RWPE2 (cell line): ENCODE measurements around the gene KY.

Source experiments
- ATAC-seq: fragments of 200-7000 bp; cut with Tn5 transposase; 3 replicates; pipeline ENCODE4 v1.9.1; 2021; ENCODE audit warnings: low read depth
- DNase-seq: peaks from one replicate; pipeline ENCODE4 v3.0.0-alpha.2; 2020; ENCODE audit warnings: low spot score
- H3K27ac ChIP-seq: fragments of 450-650 bp; 2 replicates; pipeline ENCODE4 v1.5.1; 2017; ENCODE audit warnings: mild to moderate bottlenecking; ENCODE audit not compliant: poor library complexity, severe bottlenecking
- H3K27me3 ChIP-seq: fragments of 250-450 bp; sonication (Bioruptor Pico); 2 replicates; pipeline ENCODE4 v1.5.1; 2021; ENCODE audit warnings: mild to moderate bottlenecking, moderate library complexity; ENCODE audit not compliant: insufficient read depth, poor library complexity, severe bottlenecking
- H3K36me3 ChIP-seq: fragments of 250-450 bp; sonication (Bioruptor Pico); 2 replicates; pipeline ENCODE4 v1.5.1; 2020; ENCODE audit warnings: low read depth, mild to moderate bottlenecking, moderate library complexity
- H3K4me1 ChIP-seq: fragments of 250-450 bp; sonication (Bioruptor Pico); 2 replicates; pipeline ENCODE4 v1.5.1; 2021; ENCODE audit warnings: mild to moderate bottlenecking, moderate library complexity; ENCODE audit not compliant: insufficient read depth, poor library complexity, severe bottlenecking
- H3K4me3 ChIP-seq: fragments of 250-450 bp; sonication (Bioruptor Pico); 2 replicates; pipeline ENCODE4 v1.5.1; 2021; ENCODE audit warnings: mild to moderate bottlenecking, moderate library complexity; ENCODE audit not compliant: severe bottlenecking
- H3K9me3 ChIP-seq: fragments of 250-450 bp; sonication (Bioruptor Pico); 2 replicates; pipeline ENCODE4 v1.5.1; 2021; ENCODE audit warnings: mild to moderate bottlenecking, moderate library complexity; ENCODE audit not compliant: severe bottlenecking
- TF ChIP-seq, protein P1 (sequence below): fragments of 450-650 bp; IDR thresholded peaks from one replicate; pipeline ENCODE4 v1.5.1; 2017; ENCODE audit warnings: mild to moderate bottlenecking, moderate library complexity; ENCODE audit not compliant: poor library complexity, severe bottlenecking

The KY gene

GRCh38 chr3:134605556-134605955, 45.3 kb downstream of the KY start:
- Histone ChIP-seq H3K27me3 (no peaks in the 10 kb centered on the region), H3K4me1 (no peaks in the 10 kb centered on the region), H3K27ac (no peak overlapping the region), H3K36me3 (no peaks in the 10 kb centered on the region), H3K4me3 (no peak overlapping the region), H3K9me3 (no peaks in the 10 kb centered on the region)
- DNase-seq (no peak), ATAC-seq (no peak)
- TF ChIP-seq, protein P1, sequence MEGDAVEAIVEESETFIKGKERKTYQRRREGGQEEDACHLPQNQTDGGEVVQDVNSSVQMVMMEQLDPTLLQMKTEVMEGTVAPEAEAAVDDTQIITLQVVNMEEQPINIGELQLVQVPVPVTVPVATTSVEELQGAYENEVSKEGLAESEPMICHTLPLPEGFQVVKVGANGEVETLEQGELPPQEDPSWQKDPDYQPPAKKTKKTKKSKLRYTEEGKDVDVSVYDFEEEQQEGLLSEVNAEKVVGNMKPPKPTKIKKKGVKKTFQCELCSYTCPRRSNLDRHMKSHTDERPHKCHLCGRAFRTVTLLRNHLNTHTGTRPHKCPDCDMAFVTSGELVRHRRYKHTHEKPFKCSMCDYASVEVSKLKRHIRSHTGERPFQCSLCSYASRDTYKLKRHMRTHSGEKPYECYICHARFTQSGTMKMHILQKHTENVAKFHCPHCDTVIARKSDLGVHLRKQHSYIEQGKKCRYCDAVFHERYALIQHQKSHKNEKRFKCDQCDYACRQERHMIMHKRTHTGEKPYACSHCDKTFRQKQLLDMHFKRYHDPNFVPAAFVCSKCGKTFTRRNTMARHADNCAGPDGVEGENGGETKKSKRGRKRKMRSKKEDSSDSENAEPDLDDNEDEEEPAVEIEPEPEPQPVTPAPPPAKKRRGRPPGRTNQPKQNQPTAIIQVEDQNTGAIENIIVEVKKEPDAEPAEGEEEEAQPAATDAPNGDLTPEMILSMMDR = no peak

GRCh38 chr3:134603956-134604355, 46.9 kb downstream of the KY start:
- TF ChIP-seq, protein P1 = no peak
- Histone ChIP-seq H3K9me3 (no peaks in the 10 kb centered on the region), H3K36me3 (no peaks in the 10 kb centered on the region), H3K4me3 (no peak overlapping the region), H3K27ac (no peak overlapping the region), H3K4me1 (no peaks in the 10 kb centered on the region), H3K27me3 (no peaks in the 10 kb centered on the region)
- DNase-seq (no peak), ATAC-seq (no peak)

DNA sequence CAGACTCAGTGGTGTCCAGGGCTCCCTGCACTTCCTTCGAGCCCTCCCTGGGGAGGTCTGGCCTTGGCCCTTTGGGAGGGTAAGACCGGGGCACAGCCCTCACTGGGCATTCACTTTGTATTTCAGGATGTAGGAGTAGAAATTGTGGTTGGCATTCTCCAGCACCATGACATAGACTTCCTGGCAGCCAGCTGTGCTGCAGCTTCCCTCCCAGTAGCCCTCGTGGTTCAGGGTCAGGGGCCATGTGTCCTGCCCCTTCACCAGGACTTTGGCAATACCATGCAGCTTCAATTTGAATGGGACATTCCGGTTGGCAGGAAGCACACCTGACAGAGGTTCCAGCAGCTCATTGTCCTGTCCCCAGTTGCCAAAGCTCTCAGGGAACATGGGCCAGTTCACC, 47.3 kb downstream of the KY start:
- Histone ChIP-seq H3K9me3 (no peaks in the 10 kb centered on the region), H3K27me3 (no peaks in the 10 kb centered on the region), H3K27ac (no peak overlapping the region), H3K4me3 (no peak overlapping the region), H3K4me1 (no peaks in the 10 kb centered on the region), H3K36me3 (no peaks in the 10 kb centered on the region)
- no peak for DNase-seq
- TF ChIP-seq, protein P1 = no peak
- no peak for ATAC-seq

DNA sequence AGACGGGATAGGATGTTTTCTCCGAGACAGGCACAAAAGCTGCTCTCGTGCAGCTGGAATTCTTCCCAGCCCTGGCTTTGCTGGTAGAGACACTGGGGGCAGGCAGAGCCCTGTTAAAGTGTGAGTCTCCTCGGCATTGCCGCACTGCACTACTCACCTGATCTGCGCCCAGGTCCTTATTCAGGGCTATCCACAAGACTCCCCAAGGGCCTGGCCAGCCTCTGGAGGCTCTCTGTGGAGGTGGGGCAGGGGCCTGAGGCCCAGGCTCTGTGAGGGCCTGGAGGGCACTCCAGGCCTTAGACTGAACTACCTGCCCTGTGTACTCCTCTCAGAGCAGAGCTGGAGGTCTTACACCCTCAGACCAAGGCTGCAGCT, 48.4 kb downstream of the KY start:
- H3K36me3 ChIP-seq = no peaks in the 10 kb centered on the region
- ATAC-seq (no peak), DNase-seq (no peak)
- TF ChIP-seq, protein P1 = no peak
- no peaks in the 10 kb centered on the region for H3K9me3 ChIP-seq
- no peak overlapping the region for H3K4me3 ChIP-seq
- H3K4me1 ChIP-seq = peaks cover 7% of the 10 kb centered on the region
- no peak overlapping the region for H3K27ac ChIP-seq
- H3K27me3 ChIP-seq = no peaks in the 10 kb centered on the region

DNA sequence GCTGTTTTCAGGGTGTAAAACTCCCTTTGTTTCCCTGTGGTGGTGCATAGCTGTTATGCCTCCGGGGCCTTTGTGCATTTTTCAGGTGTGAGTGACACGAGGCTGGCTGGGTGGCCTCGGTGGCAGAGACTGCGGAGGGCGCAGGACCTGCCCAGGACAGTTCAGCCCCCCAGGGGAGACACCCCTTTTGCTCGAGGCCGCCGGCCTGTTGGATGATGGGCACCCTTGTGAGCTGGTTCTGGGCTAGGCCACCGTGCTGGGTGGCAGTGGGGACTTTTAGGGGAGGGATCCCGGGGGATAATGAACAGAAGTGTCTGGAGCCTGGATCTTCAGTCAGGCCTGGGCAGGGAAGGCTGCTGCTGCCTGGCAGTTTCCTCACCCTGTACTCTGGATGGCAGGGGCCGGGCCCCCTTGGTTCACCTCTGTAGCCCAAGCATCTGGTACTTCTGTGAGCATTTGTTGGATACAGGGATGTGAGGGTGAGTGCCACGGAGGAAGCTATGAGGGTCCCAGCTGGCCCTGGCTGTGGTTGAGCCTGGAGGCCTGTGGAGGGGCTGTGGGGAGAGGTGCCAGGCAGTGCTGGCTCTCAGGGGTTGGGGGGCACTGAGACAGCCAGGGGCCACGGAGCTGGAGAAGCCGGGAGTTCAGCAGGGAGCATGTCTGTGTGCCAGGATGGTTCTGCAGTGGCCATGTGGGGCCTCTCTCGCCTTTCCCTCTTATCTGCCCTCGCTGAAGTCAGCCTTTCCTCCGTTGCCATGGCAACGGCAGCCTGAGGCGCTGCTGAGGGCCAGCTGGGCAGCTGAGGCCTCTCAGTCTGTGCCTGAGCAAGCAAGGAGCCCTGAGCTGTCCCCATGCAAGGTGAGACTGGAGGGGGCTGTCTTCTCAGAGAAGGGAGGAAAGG, 49.0 kb downstream of the KY start:
- TF ChIP-seq, protein P1 = no peak
- H3K27ac ChIP-seq = no peak overlapping the region
- no peaks in the 10 kb centered on the region for H3K9me3 ChIP-seq
- H3K27me3 ChIP-seq = no peaks in the 10 kb centered on the region
- ATAC-seq (no peak), DNase-seq (no peak)
- H3K4me1 ChIP-seq = peaks cover 12% of the 10 kb centered on the region
- no peaks in the 10 kb centered on the region for H3K36me3 ChIP-seq
- H3K4me3 ChIP-seq = no peak overlapping the region
